Adrenal gland (tissue), 5 donors: Measurements from ENCODE around the gene FLYWCH2.
A peak's percentile ranks its signal among the peaks of the same experiment; 100 is the strongest.

Experiments
- CTCF ChIP-seq, 6 experiments: fragments of 450-650 bp in 4 of 6; fragments of 200-600 bp in 2 of 6; sonication (generic) in 1 of 6; IDR thresholded peaks; 1 replicate in 5 of 6; 2 replicates in 1 of 6; pipeline versions ENCODE4 v1.5.1 to v1.8.0; 2016 to 2021; ENCODE audit warnings: antibody characterized with exemption in 6 of 6, mild to moderate bottlenecking in 2 of 6, moderate library complexity in 1 of 6
- POLR2A ChIP-seq, 2 donors: fragments of 450-650 bp; IDR thresholded peaks; one replicate each; pipeline ENCODE4 v1.6.1; 2017; ENCODE audit warnings: antibody characterized with exemption in 2 of 2, mild to moderate bottlenecking in 2 of 2, moderate library complexity in 1 of 2
- donor health status: DM: no; HTN: no; CAD: no.

- TF ChIP-seq CTCF (IDR thresholded peaks at IDR 0.05) (peak; percentile 94 to 99 (median 98)), POLR2A (IDR thresholded peaks at IDR 0.05) (no peak)
Observed at GRCh38 chr16:2874912-2875362, 8.1 kb upstream of the FLYWCH2 start.
